Memory B cell (primary cell): ENCODE measurements around the gene TENM4.

Experiments used
- ATAC-seq: fragments of 150-1000 bp; cut with Tn5 transposase; 2 replicates; pipeline ENCODE4 v1.10.0; 2021; ENCODE audit warnings: low read depth, mild to moderate bottlenecking, moderate library complexity
- DNase-seq, 2 donors: peaks; one replicate each; pipeline ENCODE4 v3.0.0; 2022; ENCODE audit warnings: low spot score in 2 of 2
- H3K27ac Mint-ChIP-seq: one replicate; pipeline ENCODE4 v1.8.0; 2022; ENCODE audit warnings: mild to moderate bottlenecking, moderate library complexity, mixed read lengths
- H3K27me3 Mint-ChIP-seq: one replicate; pipeline ENCODE4 v1.8.0; 2022; ENCODE audit warnings: mixed read lengths
- H3K36me3 Mint-ChIP-seq: one replicate; pipeline ENCODE4 v1.8.0; 2022; ENCODE audit warnings: mild to moderate bottlenecking, mixed read lengths
- H3K4me1 Mint-ChIP-seq: one replicate; pipeline ENCODE4 v1.8.0; 2022; ENCODE audit warnings: mixed read lengths
- H3K4me3 Mint-ChIP-seq: one replicate; pipeline ENCODE4 v1.8.0; 2022; ENCODE audit warnings: mild to moderate bottlenecking, moderate library complexity, mixed read lengths
- H3K9me3 Mint-ChIP-seq: one replicate; pipeline ENCODE4 v1.8.0; 2022; ENCODE audit warnings: mixed read lengths

TENM4 gene

DNA sequence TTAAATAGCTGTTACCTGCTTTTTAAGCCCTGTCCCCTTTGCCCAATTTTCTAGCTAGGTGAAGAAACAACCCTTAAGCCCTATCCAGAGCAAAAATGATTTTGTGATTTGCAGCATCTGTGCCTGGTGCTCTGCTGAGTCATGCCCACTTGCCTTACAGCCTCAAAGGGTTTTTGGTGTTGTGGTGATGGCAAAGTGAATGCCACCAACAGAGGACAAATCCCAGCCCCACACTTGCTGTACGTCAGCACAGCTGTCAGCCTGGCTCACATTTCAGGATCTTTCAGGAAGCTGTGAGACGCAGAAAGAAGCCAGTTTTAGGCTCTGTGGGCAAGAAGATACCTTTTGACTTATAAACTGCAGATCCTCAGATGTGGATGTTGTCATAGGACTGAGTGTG is 401.7 kb downstream of the TENM4 start:
- H3K9me3 Mint-ChIP-seq, result peaks cover 1% of the 10 kb centered on the region
- DNase-seq (no peak), ATAC-seq (no peak)
- H3K36me3 Mint-ChIP-seq, result peaks cover 1% of the 10 kb centered on the region
- H3K4me3 Mint-ChIP-seq, result no peak overlapping the region
- H3K4me1 Mint-ChIP-seq, result no peaks in the 10 kb centered on the region
- H3K27ac Mint-ChIP-seq, result no peak overlapping the region
- peaks cover 4% of the 10 kb centered on the region for H3K27me3 Mint-ChIP-seq

DNA sequence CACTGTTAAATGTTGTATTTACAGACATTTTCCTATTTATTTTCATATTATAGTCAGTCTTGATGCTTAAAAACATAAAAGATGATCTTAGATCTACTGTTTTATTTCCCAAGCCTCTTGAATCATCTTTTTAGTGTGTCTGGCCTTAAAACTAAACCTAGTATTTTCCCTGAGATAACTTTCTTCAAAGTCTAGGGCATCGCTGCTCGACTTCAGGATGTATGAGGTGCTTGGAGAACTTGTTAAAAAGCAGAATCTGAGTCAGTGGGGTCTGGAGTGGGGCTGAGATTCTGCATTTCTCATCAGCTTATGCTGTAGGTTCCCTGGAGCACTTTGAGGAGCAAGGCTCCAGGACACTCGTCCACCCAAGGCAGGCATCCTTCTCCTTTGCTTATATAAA is 404.9 kb downstream of the TENM4 start:
- Mint-ChIP-seq H3K36me3 (no peaks in the 10 kb centered on the region), H3K4me3 (no peak overlapping the region), H3K9me3 (no peaks in the 10 kb centered on the region), H3K27me3 (peaks cover 9% of the 10 kb centered on the region), H3K27ac (no peak overlapping the region), H3K4me1 (no peaks in the 10 kb centered on the region)
- DNase-seq, result no peak
- no peak for ATAC-seq

DNA sequence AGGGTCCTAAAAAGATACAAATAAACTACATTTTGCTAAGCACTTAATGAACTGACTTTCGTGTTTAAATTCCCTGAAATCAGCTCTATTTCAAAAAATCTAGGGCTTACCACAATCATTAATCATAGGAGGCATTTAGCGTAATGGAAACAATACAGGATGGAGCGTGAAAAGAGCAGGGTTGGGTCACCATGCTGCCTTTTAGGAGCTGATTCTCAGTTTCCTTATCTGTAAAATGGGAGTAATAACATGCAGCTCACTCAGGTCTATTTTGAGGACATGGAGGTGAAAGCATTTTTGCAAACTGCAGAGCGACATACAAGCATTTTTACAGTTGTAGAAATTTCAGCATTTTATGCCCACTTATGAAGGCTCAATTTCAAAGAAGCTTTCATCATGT is 407.0 kb downstream of the TENM4 start:
- ATAC-seq, result no peak
- no peaks in the 10 kb centered on the region for H3K4me1 Mint-ChIP-seq
- H3K27me3 Mint-ChIP-seq, result peaks cover 11% of the 10 kb centered on the region
- no peak for DNase-seq
- no peaks in the 10 kb centered on the region for H3K9me3 Mint-ChIP-seq
- H3K27ac Mint-ChIP-seq, result no peak overlapping the region
- no peak overlapping the region for H3K4me3 Mint-ChIP-seq
- no peaks in the 10 kb centered on the region for H3K36me3 Mint-ChIP-seq

DNA sequence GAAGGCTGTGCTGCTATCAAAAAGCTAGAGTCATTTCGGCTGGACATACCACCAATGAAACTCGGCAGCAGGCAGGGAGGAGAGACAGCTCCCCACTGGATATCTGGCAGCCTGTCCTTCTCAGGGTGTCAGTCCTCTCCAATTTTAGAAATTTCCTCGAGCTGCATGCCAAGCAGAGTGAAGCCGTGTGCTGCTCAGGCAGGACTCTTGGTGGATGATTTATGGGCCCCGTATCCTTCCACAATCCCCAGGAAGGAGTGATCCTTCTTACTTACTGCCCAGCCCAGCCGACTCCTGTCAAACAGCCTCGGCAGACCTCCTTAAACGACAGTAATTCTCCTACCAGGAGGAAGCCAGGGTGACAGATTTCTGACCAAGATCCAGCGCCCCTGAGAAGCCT is 410.4 kb downstream of the TENM4 start:
- peaks cover 17% of the 10 kb centered on the region for H3K27me3 Mint-ChIP-seq
- H3K4me1 Mint-ChIP-seq, result peaks cover 6% of the 10 kb centered on the region
- DNase-seq (no peak), ATAC-seq (no peak)
- no peaks in the 10 kb centered on the region for H3K36me3 Mint-ChIP-seq
- no peak overlapping the region for H3K4me3 Mint-ChIP-seq
- H3K27ac Mint-ChIP-seq, result no peak overlapping the region
- H3K9me3 Mint-ChIP-seq, result no peaks in the 10 kb centered on the region

DNA sequence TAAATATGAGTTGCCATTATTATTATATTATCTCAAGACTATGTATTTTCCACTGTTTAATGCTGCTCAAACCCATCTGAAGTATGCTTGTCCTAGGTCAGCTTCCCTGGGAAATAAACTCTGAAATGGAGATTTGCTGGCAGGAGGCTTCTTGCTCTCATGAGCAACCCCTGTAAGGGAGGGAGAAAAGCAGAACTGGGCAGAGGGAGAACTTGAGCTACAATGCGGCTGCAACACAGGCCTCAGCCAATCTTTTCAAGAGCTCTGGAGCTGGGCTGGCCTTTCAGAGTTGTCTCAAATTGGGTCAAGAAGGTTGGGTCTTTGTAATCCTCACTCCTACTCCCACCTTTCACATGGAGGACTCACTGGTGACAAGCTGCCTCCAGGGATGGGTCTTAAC is 412.6 kb downstream of the TENM4 start:
- Mint-ChIP-seq H3K9me3 (no peaks in the 10 kb centered on the region), H3K27ac (no peak overlapping the region), H3K36me3 (no peaks in the 10 kb centered on the region), H3K4me3 (no peak overlapping the region), H3K4me1 (peaks cover 6% of the 10 kb centered on the region), H3K27me3 (peaks cover 17% of the 10 kb centered on the region)
- ATAC-seq (no peak), DNase-seq (no peak)

DNA sequence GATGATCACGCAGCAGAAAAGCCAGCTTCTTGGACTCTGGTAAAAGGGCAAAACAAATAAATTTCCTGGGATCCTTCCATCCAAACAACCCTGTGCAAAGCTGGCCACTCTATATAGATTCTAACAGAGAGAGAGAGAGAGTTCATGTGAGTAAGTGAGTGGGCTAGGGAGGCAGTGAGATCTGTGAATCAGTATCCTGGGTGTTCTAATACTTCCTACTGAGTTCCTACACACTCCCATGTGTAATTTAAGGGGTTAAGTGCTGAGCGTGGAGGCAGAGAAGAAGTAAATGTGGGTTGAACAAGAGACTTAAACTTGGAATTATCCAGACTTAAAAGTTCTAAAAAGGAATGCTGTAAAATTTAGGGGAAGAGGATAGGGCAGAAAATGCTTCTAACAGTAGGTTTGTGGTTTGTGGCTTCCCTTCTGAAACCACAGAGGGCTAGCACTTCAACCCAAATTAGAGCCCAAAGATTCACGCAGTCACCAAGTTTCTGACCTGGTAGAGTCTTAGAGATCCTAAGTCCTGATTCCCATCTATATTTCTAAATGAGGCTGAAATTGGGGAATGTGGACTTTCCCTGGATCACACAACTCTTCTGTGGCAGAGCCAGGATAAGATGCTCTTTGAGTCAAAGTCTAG is 413.9 kb downstream of the TENM4 start:
- Mint-ChIP-seq H3K9me3 (no peaks in the 10 kb centered on the region), H3K27me3 (peaks cover 21% of the 10 kb centered on the region), H3K4me3 (no peak overlapping the region), H3K27ac (no peak overlapping the region), H3K36me3 (no peaks in the 10 kb centered on the region), H3K4me1 (peaks cover 6% of the 10 kb centered on the region)
- ATAC-seq (no peak), DNase-seq (no peak)

DNA sequence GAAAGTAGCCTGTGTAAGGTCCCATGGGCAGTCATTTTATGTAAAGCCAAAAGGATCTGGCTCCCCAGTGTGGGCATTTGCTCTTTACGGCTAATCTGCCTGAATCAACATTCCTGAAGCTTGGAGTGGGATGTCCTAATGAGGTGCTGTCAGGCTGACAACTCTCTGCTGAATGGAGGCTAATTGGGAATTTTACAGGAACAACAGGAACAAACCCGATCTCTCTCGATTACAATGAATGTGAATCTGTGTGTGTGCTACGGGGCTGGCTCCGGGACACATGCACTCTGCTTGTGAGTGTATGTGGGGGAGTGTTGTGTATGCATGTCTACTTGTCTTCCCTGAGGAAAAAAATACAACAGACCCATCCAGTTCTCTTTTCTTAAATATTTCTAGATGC is 415.2 kb downstream of the TENM4 start:
- DNase-seq (no peak), ATAC-seq (no peak)
- peaks cover 14% of the 10 kb centered on the region for H3K27me3 Mint-ChIP-seq
- H3K4me3 Mint-ChIP-seq, result no peak overlapping the region
- peaks cover 6% of the 10 kb centered on the region for H3K4me1 Mint-ChIP-seq
- no peaks in the 10 kb centered on the region for H3K9me3 Mint-ChIP-seq
- H3K36me3 Mint-ChIP-seq, result no peaks in the 10 kb centered on the region
- no peak overlapping the region for H3K27ac Mint-ChIP-seq

DNA sequence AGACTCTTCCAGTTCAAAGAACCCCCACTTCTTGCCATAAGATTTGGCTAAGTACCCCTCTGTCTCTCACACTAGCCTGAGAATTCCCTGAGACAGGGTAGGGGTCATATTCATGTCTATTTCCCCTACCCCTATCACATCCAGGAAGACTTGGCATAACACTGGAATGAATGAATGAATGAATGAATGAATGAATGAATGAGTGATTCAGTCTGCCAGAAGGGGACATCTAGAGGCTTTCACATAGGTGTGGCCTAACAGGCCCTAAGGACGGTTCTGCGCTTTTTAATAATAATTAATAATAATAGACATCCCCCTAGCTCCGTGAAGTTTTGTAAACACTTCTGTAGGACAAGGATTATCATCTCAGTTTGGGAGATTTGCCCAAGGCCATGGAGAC is 415.7 kb downstream of the TENM4 start:
- no peaks in the 10 kb centered on the region for H3K36me3 Mint-ChIP-seq
- no peak overlapping the region for H3K4me3 Mint-ChIP-seq
- H3K27ac Mint-ChIP-seq, result no peak overlapping the region
- DNase-seq, result no peak
- peaks cover 14% of the 10 kb centered on the region for H3K27me3 Mint-ChIP-seq
- no peaks in the 10 kb centered on the region for H3K9me3 Mint-ChIP-seq
- no peak for ATAC-seq
- H3K4me1 Mint-ChIP-seq, result peaks cover 6% of the 10 kb centered on the region

DNA sequence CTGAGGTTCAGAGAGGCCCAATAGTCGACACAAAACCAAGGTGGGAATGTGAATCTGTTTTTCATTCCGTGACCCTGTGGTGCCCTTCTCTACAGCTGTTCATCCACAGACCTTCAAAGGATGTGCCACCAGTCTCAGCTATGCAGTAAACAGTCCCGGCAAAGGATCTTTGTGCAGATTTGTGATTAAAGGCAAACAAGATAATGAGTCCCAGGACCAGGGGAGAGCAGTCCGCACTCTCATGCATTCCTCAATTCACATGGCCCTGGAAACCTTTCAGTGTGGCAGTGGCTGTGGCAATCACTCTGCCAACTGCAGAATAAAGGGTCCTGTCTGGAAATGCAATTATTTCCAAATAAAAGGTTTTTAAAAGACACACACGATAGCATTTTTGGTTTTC is 418.6 kb downstream of the TENM4 start:
- ATAC-seq (no peak), DNase-seq (no peak)
- Mint-ChIP-seq H3K9me3 (no peaks in the 10 kb centered on the region), H3K4me1 (peaks cover 4% of the 10 kb centered on the region), H3K27ac (no peak overlapping the region), H3K27me3 (peaks cover 17% of the 10 kb centered on the region), H3K4me3 (no peak overlapping the region), H3K36me3 (no peaks in the 10 kb centered on the region)

DNA sequence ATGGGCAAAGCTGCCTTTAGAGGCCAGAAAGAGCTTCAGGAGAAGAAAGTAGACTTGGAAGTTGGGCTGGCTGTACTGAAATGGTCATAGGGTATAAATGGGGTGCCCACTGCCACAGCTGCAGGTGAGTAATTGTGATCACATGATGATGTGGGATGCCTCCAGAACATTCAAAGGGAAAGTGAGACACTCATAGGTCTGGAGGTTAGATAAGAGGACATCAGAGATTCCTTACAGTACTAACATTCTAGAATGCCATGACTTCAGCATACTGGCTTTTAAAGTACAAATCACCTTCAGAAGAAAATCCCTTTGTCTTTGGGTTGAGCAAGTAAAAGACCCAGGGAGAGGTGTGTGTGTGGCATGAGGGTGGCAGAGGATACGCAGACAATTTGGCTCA is 419.2 kb downstream of the TENM4 start:
- no peak overlapping the region for H3K4me3 Mint-ChIP-seq
- no peaks in the 10 kb centered on the region for H3K9me3 Mint-ChIP-seq
- ATAC-seq (no peak), DNase-seq (no peak)
- no peaks in the 10 kb centered on the region for H3K36me3 Mint-ChIP-seq
- peaks cover 22% of the 10 kb centered on the region for H3K27me3 Mint-ChIP-seq
- no peak overlapping the region for H3K27ac Mint-ChIP-seq
- peaks cover under 1% of the 10 kb centered on the region for H3K4me1 Mint-ChIP-seq

DNA sequence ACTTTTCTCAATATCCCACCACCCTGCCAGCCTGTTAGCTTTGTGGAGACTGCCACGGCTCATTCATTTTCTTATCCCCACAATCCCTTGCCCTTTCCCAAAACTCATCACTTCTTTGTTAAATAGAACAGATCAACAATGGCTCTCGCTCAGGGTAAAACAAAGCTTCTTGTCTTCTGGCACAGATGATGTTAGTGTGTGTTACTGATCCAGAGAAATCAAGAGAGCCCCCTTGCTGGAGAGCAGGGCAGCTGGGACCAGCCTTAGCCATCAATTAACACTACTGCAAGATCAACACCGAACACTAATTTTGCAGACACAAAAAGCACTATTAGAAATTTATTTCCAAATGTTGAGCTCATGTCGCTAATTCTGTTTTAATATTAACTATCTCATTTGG is 420.9 kb downstream of the TENM4 start:
- Mint-ChIP-seq H3K4me3 (no peak overlapping the region), H3K27ac (no peak overlapping the region), H3K9me3 (no peaks in the 10 kb centered on the region), H3K4me1 (no peaks in the 10 kb centered on the region), H3K27me3 (peaks cover 20% of the 10 kb centered on the region), H3K36me3 (no peaks in the 10 kb centered on the region)
- no peak for DNase-seq
- no peak for ATAC-seq

DNA sequence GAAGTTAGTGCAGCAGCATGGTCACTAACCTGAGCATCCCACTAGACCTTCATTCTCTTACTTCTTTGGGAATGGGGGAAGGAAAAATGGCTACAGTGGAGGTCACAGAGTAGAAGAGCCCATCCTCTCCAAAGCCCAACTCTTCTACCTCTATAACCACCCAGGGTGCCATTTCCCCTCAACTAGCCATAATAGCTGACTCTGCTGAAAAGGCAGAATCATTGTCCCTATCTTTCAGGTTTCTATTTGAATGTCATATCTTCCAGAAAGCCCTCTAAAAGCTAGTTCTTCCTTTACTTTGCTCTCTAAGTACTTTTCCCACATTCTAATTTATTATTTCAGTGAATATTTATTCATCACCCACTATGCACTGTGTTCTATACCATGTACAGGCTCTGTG is 421.6 kb downstream of the TENM4 start:
- no peaks in the 10 kb centered on the region for H3K36me3 Mint-ChIP-seq
- H3K27me3 Mint-ChIP-seq, result peaks cover 20% of the 10 kb centered on the region
- ATAC-seq (no peak), DNase-seq (no peak)
- no peaks in the 10 kb centered on the region for H3K4me1 Mint-ChIP-seq
- no peak overlapping the region for H3K27ac Mint-ChIP-seq
- no peak overlapping the region for H3K4me3 Mint-ChIP-seq
- H3K9me3 Mint-ChIP-seq, result no peaks in the 10 kb centered on the region

DNA sequence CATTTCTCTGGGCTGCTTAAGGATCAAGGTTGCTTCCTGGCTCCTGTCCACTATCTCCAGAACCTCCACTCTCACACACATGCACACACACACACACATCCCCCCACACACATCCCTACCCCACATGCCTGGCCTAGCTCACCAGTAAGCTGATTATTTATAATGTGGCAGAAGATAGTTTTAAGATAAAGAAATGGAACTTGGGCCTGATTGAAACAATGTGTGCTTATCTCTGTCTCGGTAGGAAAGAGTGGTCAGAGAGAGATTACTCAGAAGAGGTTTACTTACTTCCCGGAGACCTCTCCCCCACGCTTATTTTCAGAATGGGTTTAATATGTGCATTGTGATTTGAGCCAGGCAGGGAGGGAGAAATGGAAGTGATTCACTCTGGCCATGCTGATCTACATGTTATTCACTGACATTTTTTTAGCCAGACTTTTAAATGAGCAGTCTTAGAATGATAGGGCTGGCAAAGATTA is 422.4 kb downstream of the TENM4 start:
- no peak for DNase-seq
- Mint-ChIP-seq H3K9me3 (no peaks in the 10 kb centered on the region), H3K27me3 (peaks cover 22% of the 10 kb centered on the region), H3K36me3 (no peaks in the 10 kb centered on the region), H3K4me1 (no peaks in the 10 kb centered on the region), H3K4me3 (no peak overlapping the region), H3K27ac (no peak overlapping the region)
- no peak for ATAC-seq

DNA sequence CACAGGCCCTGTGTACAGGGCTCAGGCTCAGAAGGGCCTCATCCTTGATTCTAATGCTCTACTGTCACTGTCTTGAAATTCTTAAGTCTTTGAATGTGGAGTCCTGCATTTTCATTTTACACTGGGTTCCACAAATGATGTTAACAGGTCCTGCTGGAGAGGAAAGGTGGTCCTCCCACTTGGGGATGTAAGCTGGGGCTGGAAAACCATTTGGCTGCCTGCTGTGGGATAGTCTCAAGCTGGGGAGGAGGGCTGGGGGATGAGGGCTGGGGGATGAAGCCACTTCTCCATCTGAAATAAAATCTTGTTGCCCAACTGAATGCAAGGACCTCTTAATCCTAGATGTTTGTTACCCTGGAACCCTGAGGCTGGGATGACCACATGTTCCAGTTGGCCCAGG is 423.0 kb downstream of the TENM4 start:
- no peaks in the 10 kb centered on the region for H3K9me3 Mint-ChIP-seq
- DNase-seq (no peak), ATAC-seq (no peak)

DNA sequence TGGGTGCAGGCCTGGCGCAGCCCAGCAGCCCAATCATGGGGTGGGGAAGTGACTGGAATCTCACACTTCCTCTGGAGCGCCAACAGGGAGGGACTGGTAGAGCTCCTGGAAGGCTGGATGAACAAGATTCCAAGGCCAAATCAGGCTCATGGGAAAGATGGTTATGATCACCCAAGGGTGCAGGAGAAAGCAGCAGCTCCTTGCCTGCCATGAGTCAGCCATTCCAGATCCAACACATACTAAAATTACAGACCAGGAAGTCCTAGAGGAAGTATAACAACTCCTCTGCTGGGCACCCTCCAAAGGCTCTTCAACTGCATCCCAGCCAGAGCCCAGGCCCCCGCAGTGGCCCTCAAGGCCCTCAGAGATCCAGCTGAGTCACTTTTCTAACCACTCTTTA is 427.3 kb downstream of the TENM4 start:
- no peak for DNase-seq
- H3K9me3 Mint-ChIP-seq, result peaks cover 2% of the 10 kb centered on the region
- ATAC-seq, result no peak
- H3K27ac Mint-ChIP-seq, result no peak overlapping the region
- no peaks in the 10 kb centered on the region for H3K4me1 Mint-ChIP-seq
- no peaks in the 10 kb centered on the region for H3K36me3 Mint-ChIP-seq
- H3K4me3 Mint-ChIP-seq, result no peak overlapping the region
- H3K27me3 Mint-ChIP-seq, result peaks cover 21% of the 10 kb centered on the region

More for the DNA sequence above, 423.0 kb downstream of the TENM4 start:
- Mint-ChIP-seq H3K27me3 (peaks cover 25% of the 10 kb centered on the region), H3K27ac (no peak overlapping the region), H3K4me3 (no peak overlapping the region), H3K4me1 (no peaks in the 10 kb centered on the region), H3K36me3 (no peaks in the 10 kb centered on the region)
